GM21737 (cell line): ENCODE results near the gene MS4A13.
A peak's percentile ranks its signal among the peaks of the same experiment; 100 is the strongest.
"Not testable (repeated sequence)": the region's sequence is repeated elsewhere in the genome, so short reads cannot be mapped to it uniquely, and the experiment has no call there.

ENCODE experiments used
- ATAC-seq: cut with Tn5 transposase; IDR thresholded peaks from one replicate; pipeline ENCODE4 v1.9.1; 2021; ENCODE audit warnings: mild to moderate bottlenecking, moderate library complexity; ENCODE audit not compliant: unreplicated experiment

The MS4A13 gene, protein sequence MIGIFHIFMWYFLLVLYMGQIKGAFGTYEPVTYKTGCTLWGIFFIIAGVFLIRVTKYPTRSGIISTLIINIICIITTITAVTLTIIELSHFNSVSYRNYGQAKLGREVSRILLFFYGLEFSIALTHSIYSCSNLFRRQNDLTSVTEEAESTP

DNA sequence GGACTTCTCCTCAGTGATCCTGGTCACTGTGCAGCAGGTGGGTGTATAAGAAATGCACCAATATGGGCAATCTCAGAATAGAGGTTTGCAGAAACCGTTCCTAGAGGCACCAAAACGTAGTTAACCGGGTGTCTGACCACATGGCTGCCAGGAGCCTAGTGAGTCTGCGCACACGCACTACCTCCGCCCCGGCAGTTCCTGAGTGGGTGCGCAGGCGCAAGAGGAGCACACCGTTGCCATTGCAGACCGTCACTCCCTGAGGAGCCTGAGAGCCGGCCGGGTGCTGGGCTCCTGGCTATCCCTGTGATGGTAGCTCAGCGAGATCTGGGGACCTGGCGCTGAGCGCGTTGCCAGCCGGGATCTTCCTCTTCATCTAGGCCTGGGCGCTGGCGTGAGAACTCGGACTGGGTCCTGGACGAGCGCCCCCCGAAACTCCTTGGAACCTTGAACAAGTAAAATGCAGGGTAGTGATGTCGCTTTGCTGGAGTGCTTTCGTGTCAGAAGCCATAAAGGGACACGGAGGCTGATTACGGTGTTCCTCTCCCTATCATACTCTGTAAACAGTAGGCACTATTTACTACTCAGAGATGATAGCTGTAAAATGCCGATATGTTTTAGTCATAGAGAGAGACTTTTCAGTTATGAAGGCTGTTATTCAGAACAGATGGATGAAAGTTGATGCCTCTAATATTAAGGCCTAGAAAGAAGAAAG, at the start of gene MS4A13:
MS4A13 (plus strand) TSS at position 249 of the 712 bp plus-strand sequence. CDS start 2,692 bp downstream, outside the sequence.
- ATAC-seq = no peak

DNA sequence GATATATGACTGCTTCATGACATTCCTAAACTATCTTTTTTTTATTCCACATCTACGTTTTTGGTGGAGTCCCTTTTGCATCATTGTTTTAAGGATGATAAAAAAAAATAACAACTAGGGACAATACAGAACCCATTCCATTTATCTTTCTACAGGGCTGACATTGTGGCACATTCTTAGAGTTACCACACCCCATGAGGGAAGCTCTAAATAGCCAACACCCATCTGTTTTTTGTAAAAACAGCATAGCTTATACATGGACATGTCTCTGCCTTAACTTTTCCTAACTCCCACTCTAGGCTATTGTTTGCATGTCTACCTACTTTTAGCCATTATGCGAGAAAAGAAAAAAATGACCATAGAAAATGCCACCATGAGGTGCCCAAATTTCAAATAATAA, 46.4 kb upstream of the MS4A13 start:
- no peak for ATAC-seq

DNA sequence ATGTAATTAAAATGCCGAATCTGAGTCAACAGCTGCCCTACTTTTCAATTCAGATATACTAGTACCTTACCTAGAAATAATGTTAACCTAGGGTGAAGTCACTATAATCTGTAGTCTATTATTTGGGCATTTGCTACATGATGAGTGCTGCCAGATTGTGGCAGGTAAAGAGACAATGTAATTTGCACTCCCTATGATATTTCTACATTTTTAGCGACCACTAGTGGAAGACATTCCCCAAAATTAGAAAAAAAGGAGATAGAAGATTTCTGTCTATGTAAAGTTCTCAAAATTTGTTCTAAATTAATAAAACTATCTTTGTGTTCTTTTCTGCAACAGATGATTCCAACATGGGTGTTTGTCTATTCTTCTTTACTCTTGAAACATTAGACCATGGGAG, 45.5 kb upstream of the MS4A13 start:
- no peak for ATAC-seq

DNA sequence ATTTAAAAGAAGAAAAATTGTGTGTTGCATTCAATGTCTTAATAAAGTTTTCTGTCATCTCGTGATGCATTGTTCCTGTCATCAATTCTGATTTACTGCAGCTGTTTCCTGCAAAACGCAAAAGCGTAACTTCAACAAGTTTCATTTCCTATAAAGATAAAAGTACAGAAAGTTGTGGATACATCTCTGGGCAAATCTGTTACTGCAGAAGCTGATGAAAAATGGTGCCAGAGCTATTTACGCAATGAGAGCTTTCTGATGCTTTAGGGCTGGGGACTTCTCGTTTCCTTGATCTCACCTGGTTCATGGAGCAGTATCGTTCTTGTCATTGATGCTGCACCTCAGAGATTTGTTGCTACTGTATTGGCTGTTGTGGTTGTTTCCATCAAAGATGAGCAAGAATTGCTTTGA, 38.2 kb upstream of the MS4A13 start:
- ATAC-seq = peak; percentile 70

DNA sequence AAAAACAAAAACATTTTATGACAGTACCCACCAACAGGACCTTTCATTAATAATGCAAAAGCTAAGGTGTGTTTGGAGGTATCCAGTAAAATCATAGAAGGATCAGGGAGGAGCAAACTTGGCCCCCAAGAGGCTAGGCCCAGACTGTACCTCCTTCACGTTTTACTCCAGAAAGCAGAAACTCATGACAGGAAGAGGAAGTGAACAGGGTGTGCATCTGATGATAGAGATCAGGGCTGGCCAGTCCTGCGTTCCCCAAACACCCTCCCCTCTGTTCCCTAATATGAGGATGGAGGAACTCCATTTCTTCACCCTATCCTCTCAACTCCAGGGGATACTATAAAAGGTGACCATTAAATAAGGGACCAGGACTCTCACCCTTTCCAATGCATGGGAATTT, 32.8 kb upstream of the MS4A13 start:
- ATAC-seq = no peak

DNA sequence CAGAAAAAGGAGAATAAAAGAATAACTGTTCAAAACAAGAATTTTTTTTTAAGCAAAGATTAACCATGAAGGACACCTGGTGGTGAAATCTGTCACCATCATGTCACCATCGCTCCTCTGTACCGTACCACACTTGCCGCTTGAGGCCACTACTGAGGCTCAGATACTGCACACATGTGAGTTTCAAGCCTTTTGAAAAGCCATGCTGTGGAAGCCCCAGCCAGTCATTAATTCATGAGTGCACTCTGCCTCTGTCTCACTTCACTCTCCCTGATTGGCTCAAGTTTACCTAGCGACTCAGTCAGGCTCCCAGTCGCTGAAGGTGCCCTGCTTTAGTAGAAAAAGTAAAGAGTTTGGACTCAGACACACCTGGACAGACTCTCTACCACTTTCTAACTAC, 29.2 kb upstream of the MS4A13 start:
- peak; percentile 94 for ATAC-seq

DNA sequence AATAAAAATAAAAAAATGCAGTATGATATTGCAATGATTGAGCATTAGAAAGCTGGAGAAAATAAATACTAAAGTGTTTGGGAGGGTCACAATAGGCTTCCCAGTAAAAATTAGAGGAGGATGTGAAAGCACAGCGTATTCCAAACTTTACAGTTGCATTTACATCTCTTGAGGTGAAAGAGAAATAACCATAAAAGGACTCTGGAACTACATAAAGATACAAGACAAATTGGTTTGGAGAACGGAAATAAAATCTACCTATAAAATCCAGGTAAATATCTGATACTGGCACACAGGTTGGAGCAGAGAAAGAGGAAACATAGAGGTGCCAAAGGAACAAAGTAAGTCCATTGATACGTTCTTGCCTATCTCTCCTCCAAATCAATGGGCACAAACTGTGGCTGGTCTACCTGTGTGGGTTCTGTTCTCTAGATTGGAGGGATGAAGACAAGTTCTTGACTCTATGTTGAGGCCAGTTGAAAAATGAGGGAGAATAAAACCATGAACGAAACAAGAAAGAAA, 22.6 kb upstream of the MS4A13 start, which contains the start of gene MS4A12:
MS4A12 (plus strand) TSS at position 291 of the 522 bp plus-strand sequence. CDS start 4,541 bp downstream, outside the sequence.
- no peak for ATAC-seq

DNA sequence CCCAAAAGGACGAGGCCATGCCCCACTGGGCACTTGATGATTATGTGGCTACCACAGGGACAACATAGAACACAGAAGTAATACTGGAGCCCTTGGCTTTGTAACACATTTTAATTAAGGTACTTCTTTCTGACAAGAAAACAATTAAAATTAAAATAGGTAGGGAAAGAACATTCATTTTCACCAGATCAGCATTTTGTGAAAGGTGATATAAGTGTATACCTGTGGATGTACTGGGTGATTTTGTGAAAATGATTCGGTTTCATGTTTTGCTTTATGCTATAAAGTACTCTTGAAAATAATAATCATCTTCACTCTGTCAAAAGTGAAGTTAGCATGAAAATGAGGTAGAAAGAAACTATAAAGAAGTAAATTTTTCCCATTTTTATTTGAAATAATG, 21.7 kb upstream of the MS4A13 start:
- ATAC-seq = no peak

DNA sequence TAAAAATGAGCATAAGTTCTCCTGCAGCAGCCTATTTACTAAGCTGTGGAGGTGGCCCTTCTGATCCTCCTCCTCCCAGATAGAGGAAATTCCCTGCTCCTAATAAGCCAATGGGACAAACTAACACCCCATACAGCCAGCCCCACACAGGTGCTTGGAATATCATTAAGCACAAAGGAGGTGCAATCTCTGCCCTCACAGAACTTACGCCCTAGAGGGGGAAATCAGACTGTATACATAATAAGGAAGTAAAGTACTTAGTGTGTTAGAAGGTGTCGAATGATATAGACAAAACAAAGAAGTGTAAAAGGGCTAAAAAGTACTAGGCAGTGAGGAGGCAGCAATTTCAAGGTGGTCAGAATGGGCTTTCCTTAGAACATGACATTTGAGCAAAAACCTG, 16.8 kb upstream of the MS4A13 start:
- no peak for ATAC-seq

DNA sequence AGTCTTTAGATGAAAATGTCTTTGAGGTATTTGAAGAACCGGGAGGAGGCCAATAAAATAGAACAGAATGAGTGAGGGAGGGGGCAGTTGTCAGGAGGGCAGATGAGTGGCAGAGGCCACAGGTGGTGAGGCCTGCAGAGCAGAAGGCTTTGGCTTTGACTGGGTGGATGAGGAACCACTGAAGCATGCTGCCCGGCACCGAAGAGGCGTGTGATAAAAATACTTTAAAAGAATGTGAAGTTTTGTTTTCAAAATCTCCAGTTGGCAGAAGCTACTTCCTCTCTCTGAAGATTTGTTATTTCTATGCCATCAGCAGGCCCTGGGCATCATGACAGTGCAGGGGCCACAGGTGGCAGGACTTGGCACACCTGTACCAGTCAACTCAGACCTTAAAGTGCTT, 16.3 kb upstream of the MS4A13 start:
- peak; percentile 84 for ATAC-seq

DNA sequence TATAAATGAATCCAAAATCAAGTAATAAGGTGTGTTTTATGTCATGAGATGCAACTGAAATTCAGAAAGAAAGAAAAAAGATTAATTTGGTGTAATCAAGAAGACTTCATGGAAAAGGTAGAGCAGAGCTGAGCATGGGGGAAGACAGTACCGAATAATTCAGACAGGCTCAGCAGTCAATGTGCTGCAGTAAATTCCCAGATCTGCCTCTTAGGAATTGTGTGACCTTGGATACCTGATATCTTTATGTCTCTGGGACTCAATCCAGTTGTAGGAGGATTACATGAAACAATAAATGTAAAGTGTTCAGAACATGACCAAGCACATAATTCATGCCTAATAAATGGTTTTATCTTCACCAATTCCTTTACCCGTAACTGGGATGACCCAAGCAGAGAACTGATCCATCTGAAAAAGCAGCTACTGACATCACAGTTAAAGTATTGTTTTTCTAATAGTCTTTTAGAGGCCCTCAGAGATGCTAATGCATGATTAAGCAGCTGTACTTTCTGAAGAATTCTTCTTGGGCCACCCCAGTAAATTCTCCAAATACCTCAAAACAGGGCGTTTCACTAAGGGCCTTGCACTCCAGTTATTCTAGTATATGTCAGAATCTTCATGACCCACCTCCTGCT, 14.8 kb upstream of the MS4A13 start:
- ATAC-seq = no peak

DNA sequence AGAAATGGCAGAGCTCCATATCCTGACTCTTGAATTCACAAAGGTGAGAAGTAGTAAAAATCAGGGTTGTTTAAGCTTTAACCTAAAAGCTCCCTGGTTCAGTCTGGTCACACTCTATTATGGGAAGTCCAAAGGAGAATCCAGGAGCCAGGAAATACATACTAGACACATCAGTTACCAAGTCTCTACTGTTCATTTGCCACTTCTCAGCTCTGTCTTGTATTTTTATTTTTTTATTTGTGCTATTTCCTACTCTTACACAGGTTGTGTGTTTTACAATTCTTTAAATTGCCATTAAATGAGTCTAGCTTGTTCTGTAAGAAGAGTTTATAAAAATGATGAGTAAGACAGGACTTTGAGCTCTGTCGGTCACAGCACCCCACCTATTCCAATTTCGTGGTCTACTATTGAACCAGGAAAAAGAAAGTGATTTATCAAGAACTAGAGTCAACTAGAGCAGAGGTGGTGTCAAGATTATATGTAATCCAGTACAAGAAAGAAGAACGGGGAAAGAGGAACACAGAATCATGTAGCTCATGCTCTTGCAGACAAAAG, 12.9 kb upstream of the MS4A13 start:
- ATAC-seq = no peak

DNA sequence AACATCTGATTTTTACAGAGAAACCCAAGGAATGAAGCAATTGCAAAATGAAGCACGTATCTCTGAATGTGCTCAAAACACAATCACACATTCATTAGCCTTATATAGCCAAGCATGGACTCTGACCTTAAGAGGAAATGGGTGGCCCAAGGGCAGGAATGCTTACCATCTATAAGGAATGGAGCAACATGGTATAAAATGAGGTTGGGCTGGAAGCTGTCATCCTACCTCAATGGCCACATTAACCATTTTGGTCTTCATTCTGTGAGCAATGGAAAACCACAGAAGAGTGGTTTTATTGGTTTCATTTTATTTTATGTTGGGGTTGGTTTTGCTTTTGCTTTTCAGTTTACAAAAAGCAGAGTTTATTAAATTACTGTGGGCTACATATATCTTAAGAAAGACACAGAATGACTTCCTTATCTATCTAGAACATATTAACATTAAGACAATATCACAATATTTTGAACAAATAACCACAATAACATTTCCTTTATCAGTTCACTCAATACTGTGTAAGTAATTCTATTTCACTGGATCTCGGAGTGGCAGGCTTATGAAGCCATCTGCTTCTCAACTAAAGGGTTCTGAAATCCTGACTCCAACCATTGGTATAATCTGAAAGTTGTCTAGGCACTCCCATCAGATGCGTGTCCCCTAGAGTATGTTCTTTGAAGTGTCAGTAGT, 10.8 kb upstream of the MS4A13 start:
- ATAC-seq = no peak

DNA sequence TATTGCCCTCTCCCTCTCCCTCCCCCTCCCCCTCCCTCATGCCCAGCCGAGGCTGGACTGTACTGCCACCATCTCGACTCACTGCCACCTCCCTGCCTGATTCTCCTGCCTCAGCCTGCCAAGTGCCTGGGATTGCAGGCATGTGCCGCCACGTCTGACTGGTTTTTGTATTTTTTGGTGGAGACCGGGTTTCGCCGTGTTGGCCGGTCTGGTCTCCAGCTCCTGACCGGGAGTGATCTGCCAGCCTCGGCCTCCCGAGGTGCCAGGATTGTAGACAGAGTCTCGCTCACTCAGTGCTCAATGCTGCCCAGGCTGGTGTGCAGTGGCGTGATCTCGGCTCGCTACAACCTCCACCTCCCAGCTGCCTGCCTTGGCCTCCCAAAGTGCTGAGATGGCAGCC, 5.6 kb upstream of the MS4A13 start:
- not testable (repeated sequence) for ATAC-seq

DNA sequence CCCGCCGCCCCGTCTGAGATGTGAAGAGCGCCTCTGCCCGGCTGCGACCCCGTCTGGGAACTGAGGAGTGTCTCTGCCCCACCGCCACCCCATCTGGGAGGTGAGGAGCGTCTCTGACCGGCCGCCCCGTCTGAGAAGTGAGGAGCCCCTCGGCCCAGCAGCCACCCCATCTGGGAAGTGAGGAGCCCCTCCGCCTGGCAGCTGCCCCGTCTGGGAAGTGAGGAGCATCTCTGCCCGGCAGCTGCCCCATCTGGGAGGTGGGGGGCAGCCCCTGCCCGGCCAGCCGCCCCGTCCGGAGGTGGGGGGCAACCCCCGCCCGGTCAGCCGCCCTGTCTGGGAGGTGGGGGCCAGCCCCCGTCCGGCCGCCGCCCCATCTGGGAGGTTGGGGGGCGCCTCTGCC, 5.0 kb upstream of the MS4A13 start:
- not testable (repeated sequence) for ATAC-seq

DNA sequence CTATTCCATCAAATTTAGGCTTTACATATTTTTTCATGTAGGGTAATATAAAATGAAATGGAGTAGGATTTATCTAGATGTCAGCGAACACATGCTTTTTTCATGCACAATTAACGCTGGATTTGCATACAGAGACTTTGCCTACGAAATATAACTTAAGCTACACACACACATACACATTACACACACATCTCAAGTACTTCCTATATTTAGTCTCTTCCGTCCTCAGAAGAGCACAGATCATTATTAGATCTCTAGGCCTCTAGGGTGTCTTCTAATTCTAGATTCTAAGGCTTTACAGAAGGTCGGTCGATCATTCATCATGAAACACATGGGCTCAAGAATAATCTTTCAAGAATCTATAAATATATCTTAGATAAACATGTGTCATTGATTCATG, 3.8 kb upstream of the MS4A13 start:
- ATAC-seq = no peak

DNA sequence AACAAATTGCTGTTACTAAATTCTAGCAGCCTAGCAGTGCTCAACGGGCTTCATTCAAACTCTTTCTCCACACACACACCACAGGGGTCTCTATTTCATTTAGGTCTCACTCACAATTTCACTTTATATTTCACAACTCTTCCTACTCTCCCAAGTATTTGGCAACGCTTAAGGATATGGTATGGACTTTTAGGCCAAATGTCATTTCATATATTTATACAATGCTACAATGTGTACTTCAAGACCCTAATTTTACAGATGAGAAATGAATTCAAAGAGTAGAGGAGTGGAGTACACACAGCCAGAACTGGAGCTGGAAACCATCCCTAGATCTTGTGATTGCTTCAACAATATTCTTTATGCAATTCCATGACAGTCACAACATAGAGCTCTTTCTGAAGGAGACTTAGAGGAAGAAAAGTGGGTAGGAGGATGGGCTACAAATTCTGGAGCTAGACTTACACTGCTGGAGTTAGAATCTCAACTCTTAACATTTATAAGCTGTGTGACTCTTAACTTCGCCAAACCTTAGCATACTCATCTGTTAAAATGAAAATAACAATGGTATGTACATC, 2.5 kb upstream of the MS4A13 start:
- ATAC-seq = no peak

DNA sequence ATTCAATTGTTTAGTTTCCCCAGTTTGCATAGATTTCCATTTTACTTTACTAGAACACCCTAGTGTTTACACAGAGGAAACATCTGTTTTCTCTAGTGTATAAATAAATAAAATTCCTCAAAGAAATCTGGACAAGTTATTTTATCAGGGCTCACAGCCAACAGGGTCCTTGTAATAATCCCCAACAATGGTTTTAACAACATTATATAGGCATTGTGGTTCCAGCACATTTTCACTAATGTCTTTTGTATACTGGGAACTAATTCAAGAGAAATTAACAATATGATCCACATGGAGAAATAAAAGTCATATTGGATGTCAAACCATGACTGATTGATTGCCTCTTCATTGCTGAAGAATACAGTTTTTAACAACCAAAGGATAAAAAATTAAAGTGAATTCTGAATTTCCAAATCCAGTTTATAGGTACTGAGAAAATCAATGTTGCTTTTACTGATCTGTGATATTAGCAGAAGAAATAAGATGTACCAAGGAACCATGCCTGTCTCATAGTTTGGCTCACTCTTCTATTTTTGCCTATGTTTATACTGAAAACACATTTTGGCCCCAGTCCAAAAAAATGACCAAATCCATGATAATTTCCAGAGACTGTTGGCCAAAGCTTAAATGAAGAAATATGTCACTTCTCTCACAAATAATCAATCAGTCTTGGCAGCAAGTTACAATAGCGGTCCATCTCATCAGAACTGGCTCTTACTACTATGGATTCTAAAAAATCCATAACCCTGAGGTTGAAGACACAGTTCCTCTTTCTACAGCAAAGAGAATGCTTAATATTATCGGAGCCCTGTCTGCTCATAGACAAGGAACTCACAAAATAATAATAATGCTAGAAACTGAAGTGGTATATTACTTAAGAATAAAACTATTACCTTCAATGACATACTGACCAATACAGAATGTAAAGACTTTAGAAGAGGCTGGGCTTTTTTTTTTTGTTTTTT, 1.4 kb upstream of the MS4A13 start:
- ATAC-seq = no peak

DNA sequence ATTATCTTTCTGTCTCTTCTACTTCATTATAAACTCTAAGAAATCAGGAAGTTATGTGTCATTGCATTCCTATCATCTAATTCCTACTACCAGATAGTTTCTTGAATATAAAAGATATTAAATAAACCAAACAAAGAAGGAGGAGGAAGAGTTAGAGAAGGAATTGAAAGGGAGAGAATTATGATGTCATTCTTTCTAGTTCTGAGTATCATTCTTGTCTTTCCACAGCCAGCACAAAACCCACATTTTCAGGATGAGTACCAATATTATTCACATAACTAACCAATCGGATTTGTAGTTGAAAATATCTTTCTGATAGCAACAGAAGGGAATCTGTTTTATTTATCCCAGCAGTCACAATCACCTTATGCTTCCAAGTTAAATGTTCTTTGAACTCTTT, 13.3 kb downstream of the MS4A13 start:
- ATAC-seq = no peak

DNA sequence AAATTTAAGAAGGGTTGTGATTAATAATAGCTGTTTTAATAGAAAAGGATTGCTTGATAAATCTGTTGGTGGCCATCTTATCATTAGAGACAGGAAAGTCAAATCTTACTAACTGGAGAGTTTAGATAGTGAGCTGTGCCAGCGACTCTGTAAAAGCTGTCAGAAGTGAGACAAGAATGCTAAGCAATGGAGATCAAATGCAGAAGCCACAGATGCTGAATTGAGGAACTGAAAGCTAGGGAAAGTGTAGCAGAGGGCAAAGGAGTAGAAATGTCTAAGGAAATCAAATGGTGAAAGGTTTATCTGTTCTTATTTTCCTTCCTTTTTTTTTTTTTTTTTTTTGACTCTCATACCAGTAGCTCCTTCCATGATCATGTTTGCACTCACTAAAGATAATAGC, 13.7 kb downstream of the MS4A13 start:
- no peak for ATAC-seq
